HepG2 (cell line): Measurements from ENCODE around the gene RHBDL1. TPM values are rescaled to one million over a fixed set of nuclear protein-coding genes. Genes with fewer than 3 reads are reported as not detected.

Source experiments
- ASH2L ChIP-seq: fragments of 300-600, 200-600 bp; sonication (generic); IDR thresholded peaks from 2 replicates; pipeline ENCODE4 v1.7.0; 2017; ENCODE audit warnings: low read depth, mild to moderate bottlenecking, moderate library complexity, mixed read lengths, low read length; ENCODE audit not compliant: insufficient read length
- ATF1 ChIP-seq: IDR thresholded peaks from 2 replicates; pipeline ENCODE4 v1.6.1; 2016; ENCODE audit warnings: mild to moderate bottlenecking, control low read depth
- FOXM1 ChIP-seq: sonication (generic); formaldehyde crosslinking; IDR thresholded peaks from 2 replicates; pipeline ENCODE4 v1.5.0; 2020; ENCODE audit warnings: missing genetic modification reagents
- HOXA7 ChIP-seq: sonication (generic); formaldehyde crosslinking; IDR thresholded peaks from 2 replicates; pipeline ENCODE4 v1.8.1; 2022; ENCODE audit warnings: mild to moderate bottlenecking, missing genetic modification reagents, moderate library complexity
- IRX3 ChIP-seq: sonication (generic); formaldehyde crosslinking; IDR thresholded peaks from 2 replicates; pipeline ENCODE4 v1.8.1; 2023; ENCODE audit warnings: mild to moderate bottlenecking, low read depth, missing genetic modification reagents, borderline replicate concordance
- KDM3A ChIP-seq: IDR thresholded peaks from 2 replicates; pipeline ENCODE4 v1.6.1; 2018; ENCODE audit warnings: low read depth, missing compliant biosample characterization
- MTA1 ChIP-seq: sonication (generic); formaldehyde crosslinking; IDR thresholded peaks from 2 replicates; pipeline ENCODE4 v1.4.0; 2020; ENCODE audit warnings: missing genetic modification reagents, mild to moderate bottlenecking, borderline replicate concordance
- NFE2L1 ChIP-seq: sonication (generic); formaldehyde crosslinking; IDR thresholded peaks from 2 replicates; pipeline ENCODE4 v1.4.0; 2020; ENCODE audit warnings: missing genetic modification reagents, mild to moderate bottlenecking, borderline replicate concordance
- POGZ ChIP-seq: sonication (generic); formaldehyde crosslinking; IDR thresholded peaks from 2 replicates; pipeline ENCODE4 v1.4.0; 2020; ENCODE audit warnings: mild to moderate bottlenecking, missing genetic modification reagents
- TCF12 ChIP-seq, 2 experiments: fragments of 450-650 bp in 1 of 2; sonication (generic) in 1 of 2; formaldehyde crosslinking in 1 of 2; IDR thresholded peaks; 2 replicates each; pipeline versions ENCODE4 v1.6.1 to v1.8.0; 2017 to 2022; ENCODE audit warnings: antibody characterized with exemption in 1 of 2, mild to moderate bottlenecking in 1 of 2, missing genetic modification reagents in 1 of 2, moderate library complexity in 1 of 2
- ZNF180 ChIP-seq: sonication (generic); formaldehyde crosslinking; IDR thresholded peaks from 2 replicates; pipeline ENCODE4 v1.4.0; 2020; ENCODE audit warnings: low read depth, missing genetic modification reagents, borderline replicate concordance
- ZNF24 ChIP-seq: fragments of 450-650 bp; IDR thresholded peaks from 2 replicates; pipeline ENCODE4 v1.6.1; 2017; ENCODE audit warnings: antibody characterized with exemption, mild to moderate bottlenecking
- polyA plus RNA-seq, 8 experiments: library from polyadenylated mRNA; depleted of rRNA in 3 of 8; stranded (reverse) in 7 of 8; unstranded in 1 of 8; fragments of >200 nt; fragmentation: Illumina TruSeq in 4 of 8; extraction: Trizol in 4 of 8; gene quantifications; 2 replicates each; pipeline versions ENCODE4 v1.2.1 to v1.2.3, GENCODE V29; 2011 to 2016; ENCODE audit warnings: low read depth in 4 of 8, missing spikeins in 1 of 8, mixed read lengths in 1 of 8; ENCODE audit not compliant: insufficient read depth in 1 of 8
- total RNA-seq, 5 experiments: library from RNA; depleted of rRNA; stranded (reverse); fragments of >200 nt; fragmentation: Illumina TruSeq; extraction: Trizol; gene quantifications; 2 replicates each; pipeline ENCODE4 v1.2.3, GENCODE V29; 2016; ENCODE audit warnings: low read depth in 1 of 5
- TF ChIP-seq, protein P1 (sequence below): sonication (generic); formaldehyde crosslinking; conservative IDR thresholded peaks from 2 replicates; pipeline ENCODE4 v1.4.0; 2020; ENCODE audit warnings: missing genetic modification reagents
- TF ChIP-seq, protein P2 (sequence below): sonication (generic); formaldehyde crosslinking; IDR thresholded peaks from 2 replicates; pipeline ENCODE4 v1.5.1; 2020; ENCODE audit warnings: missing genetic modification reagents, mild to moderate bottlenecking, borderline replicate concordance
- TF ChIP-seq, protein P3 (sequence below): sonication (generic); formaldehyde crosslinking; IDR thresholded peaks from 2 replicates; pipeline ENCODE4 v1.4.0; 2020; ENCODE audit warnings: low read depth, missing genetic modification reagents
- TF ChIP-seq, protein P4 (sequence below): sonication (generic); formaldehyde crosslinking; IDR thresholded peaks from 2 replicates; pipeline ENCODE4 v1.8.0; 2022; ENCODE audit warnings: mild to moderate bottlenecking, missing genetic modification reagents
- TF ChIP-seq, protein P5 (sequence below): sonication (generic); formaldehyde crosslinking; IDR thresholded peaks from 2 replicates; pipeline ENCODE4 v1.4.0; 2020; ENCODE audit warnings: missing genetic modification reagents, low read depth, mild to moderate bottlenecking, borderline replicate concordance

The RHBDL1 gene
- total and polyA plus RNA-seq, 2 of the 13 experiments (the other 11 are each of a cell fraction or from before 2014, with no cell fraction given), result 1.8 to 3.8 TPM

DNA sequence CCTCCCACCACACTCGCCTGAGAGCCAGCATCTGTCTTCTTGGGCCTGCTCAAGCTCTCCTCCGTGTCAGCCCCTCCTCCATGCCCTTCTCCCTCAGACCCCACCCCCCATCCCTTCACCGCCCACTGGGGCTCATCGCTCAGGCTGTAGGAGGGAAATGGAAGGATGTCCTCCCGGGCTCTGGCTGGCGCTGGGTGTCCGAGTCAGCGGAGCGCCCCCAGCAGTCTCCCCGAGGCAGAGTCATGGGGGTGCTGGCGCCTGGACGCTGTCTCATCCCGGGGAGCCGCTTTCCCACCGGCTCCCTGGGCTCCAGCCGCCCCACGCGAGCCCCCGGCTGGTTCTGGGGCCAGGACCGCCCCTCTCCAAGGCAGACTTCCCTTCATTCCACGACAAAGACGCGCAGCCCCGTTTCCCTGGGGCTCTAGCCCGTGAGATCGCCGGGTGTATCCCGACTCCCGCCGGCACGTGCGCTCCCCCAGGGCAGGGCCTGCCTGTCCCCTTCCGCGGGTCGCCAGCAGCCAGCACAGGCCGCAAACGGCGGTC, 45.0 kb downstream of the RHBDL1 start (continued):
- TF ChIP-seq, protein P1, sequence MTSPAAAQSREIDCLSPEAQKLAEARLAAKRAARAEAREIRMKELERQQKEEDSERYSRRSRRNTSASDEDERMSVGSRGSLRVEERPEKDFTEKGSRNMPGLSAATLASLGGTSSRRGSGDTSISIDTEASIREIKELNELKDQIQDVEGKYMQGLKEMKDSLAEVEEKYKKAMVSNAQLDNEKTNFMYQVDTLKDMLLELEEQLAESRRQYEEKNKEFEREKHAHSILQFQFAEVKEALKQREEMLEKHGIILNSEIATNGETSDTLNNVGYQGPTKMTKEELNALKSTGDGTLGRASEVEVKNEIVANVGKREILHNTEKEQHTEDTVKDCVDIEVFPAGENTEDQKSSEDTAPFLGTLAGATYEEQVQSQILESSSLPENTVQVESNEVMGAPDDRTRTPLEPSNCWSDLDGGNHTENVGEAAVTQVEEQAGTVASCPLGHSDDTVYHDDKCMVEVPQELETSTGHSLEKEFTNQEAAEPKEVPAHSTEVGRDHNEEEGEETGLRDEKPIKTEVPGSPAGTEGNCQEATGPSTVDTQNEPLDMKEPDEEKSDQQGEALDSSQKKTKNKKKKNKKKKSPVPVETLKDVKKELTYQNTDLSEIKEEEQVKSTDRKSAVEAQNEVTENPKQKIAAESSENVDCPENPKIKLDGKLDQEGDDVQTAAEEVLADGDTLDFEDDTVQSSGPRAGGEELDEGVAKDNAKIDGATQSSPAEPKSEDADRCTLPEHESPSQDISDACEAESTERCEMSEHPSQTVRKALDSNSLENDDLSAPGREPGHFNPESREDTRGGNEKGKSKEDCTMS (CRISPR knock-in tag), result no peak
- TF ChIP-seq NFE2L1 (CRISPR knock-in tag) (no peak), MTA1 (CRISPR knock-in tag) (no peak), TCF12 (IDR thresholded peaks at IDR 0.05) (no peak), TCF12 (CRISPR knock-in tag; IDR thresholded peaks at IDR 0.05) (0 out of 2 replicates have a peak, but pooled peaks have one; percentile 13), ASH2L (no peak), ZNF24 (no peak), KDM3A (CRISPR knock-in tag) (no peak; the same call in 1 of the 2 replicates), IRX3 (CRISPR knock-in tag) (no peak), HOXA7 (CRISPR knock-in tag) (no peak), ATF1 (CRISPR knock-in tag) (no peak), FOXM1 (CRISPR knock-in tag) (no peak), POGZ (CRISPR knock-in tag) (0 out of 2 replicates have a peak, but pooled peaks have one; percentile 10), ZNF180 (CRISPR knock-in tag) (no peak)
- TF ChIP-seq, protein P2, sequence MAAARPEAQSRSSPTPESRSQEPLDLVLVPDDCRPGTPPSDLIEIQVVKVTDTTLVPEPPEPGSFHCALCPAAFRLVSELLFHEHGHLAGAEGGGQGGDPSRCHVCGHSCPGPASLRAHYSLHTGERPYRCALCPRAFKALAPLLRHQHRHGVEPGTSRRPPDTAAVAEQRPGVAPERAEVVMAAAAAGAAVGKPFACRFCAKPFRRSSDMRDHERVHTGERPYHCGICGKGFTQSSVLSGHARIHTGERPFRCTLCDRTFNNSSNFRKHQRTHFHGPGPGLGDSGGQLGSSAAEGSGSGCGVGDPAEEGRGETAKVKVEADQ (CRISPR knock-in tag), result no peak
- TF ChIP-seq, protein P3, sequence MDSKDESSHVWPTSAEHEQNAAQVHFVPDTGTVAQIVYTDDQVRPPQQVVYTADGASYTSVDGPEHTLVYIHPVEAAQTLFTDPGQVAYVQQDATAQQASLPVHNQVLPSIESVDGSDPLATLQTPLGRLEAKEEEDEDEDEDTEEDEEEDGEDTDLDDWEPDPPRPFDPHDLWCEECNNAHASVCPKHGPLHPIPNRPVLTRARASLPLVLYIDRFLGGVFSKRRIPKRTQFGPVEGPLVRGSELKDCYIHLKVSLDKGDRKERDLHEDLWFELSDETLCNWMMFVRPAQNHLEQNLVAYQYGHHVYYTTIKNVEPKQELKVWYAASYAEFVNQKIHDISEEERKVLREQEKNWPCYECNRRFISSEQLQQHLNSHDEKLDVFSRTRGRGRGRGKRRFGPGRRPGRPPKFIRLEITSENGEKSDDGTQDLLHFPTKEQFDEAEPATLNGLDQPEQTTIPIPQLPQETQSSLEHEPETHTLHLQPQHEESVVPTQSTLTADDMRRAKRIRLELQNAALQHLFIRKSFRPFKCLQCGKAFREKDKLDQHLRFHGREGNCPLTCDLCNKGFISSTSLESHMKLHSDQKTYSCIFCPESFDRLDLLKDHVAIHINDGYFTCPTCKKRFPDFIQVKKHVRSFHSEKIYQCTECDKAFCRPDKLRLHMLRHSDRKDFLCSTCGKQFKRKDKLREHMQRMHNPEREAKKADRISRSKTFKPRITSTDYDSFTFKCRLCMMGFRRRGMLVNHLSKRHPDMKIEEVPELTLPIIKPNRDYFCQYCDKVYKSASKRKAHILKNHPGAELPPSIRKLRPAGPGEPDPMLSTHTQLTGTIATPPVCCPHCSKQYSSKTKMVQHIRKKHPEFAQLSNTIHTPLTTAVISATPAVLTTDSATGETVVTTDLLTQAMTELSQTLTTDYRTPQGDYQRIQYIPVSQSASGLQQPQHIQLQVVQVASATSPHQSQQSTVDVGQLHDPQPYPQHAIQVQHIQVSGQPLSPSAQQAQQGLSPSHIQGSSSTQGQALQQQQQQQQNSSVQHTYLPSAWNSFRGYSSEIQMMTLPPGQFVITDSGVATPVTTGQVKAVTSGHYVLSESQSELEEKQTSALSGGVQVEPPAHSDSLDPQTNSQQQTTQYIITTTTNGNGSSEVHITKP (CRISPR knock-in tag), result 0 out of 2 replicates have a peak, but pooled peaks have one; percentile 1
- TF ChIP-seq, protein P4, sequence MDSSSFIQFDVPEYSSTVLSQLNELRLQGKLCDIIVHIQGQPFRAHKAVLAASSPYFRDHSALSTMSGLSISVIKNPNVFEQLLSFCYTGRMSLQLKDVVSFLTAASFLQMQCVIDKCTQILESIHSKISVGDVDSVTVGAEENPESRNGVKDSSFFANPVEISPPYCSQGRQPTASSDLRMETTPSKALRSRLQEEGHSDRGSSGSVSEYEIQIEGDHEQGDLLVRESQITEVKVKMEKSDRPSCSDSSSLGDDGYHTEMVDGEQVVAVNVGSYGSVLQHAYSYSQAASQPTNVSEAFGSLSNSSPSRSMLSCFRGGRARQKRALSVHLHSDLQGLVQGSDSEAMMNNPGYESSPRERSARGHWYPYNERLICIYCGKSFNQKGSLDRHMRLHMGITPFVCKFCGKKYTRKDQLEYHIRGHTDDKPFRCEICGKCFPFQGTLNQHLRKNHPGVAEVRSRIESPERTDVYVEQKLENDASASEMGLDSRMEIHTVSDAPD (CRISPR knock-in tag), result no peak
- TF ChIP-seq, protein P5, sequence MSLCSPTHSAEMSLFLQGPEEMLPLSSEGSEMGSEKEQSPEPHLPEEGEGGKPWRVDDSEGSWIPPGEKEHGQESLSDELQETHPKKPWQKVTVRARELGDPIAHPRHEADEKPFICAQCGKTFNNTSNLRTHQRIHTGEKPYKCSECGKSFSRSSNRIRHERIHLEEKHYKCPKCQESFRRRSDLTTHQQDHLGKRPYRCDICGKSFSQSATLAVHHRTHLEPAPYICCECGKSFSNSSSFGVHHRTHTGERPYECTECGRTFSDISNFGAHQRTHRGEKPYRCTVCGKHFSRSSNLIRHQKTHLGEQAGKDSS, result no peak
